Measurements from ENCODE around the gene RIPK1.

Gene RIPK1

GRCh38 chr6:3094815-3095214 is 26.5 kb downstream of the RIPK1 start:
- no peaks in the 10 kb centered on the region for H3K9me3 ChIP-seq
- H3K27me3 ChIP-seq: no peaks in the 10 kb centered on the region
- no peaks in the 10 kb centered on the region for H3K4me1 ChIP-seq (ENCODE audit: control insufficient read depth in 1 of 2, insufficient read depth in 1 of 2, low read depth in 1 of 2, low read length in 1 of 2)
- no peak overlapping the region for H3K4me3 ChIP-seq (ENCODE audit: low read depth in 1 of 2, low read length in 1 of 2)
- TF ChIP-seq CTCF (IDR thresholded peaks at IDR 0.05): no peak
- H3K36me3 ChIP-seq: peaks cover 61% of the 10 kb centered on the region
- no peak overlapping the region for H3K27ac ChIP-seq

- H3K9me3 ChIP-seq: no peaks in the 10 kb centered on the region
- no peak overlapping the region for H3K27ac ChIP-seq
- H3K36me3 ChIP-seq: peaks cover 90% of the 10 kb centered on the region
- no peak overlapping the region for H3K4me3 ChIP-seq (ENCODE audit: low read depth in 1 of 2, low read length in 1 of 2)
- H3K4me1 ChIP-seq (ENCODE audit: control insufficient read depth in 1 of 2, insufficient read depth in 1 of 2, low read depth in 1 of 2, low read length in 1 of 2): no peaks in the 10 kb centered on the region
- TF ChIP-seq CTCF (IDR thresholded peaks at IDR 0.05): no peak
- H3K27me3 ChIP-seq: no peaks in the 10 kb centered on the region
These were observed 34.6 kb downstream of the RIPK1 start for GRCh38 chr6:3102875-3103274.

- no peak overlapping the region for H3K27ac ChIP-seq
- no peaks in the 10 kb centered on the region for H3K9me3 ChIP-seq
- peaks cover 95% of the 10 kb centered on the region for H3K36me3 ChIP-seq
- no peaks in the 10 kb centered on the region for H3K27me3 ChIP-seq
- H3K4me1 ChIP-seq (ENCODE audit: control insufficient read depth in 1 of 2, insufficient read depth in 1 of 2, low read depth in 1 of 2, low read length in 1 of 2): no peaks in the 10 kb centered on the region
- no peak for TF ChIP-seq CTCF (IDR thresholded peaks at IDR 0.05)
- H3K4me3 ChIP-seq (ENCODE audit: low read depth in 1 of 2, low read length in 1 of 2): no peak overlapping the region
These were observed 40.6 kb downstream of the RIPK1 start for GRCh38 chr6:3108746-3109414.

GRCh38 chr6:3109761-3110160 is 41.5 kb downstream of the RIPK1 start:
- no peak overlapping the region for H3K27ac ChIP-seq
- no peaks in the 10 kb centered on the region for H3K9me3 ChIP-seq
- H3K4me1 ChIP-seq (ENCODE audit: control insufficient read depth in 1 of 2, insufficient read depth in 1 of 2, low read depth in 1 of 2, low read length in 1 of 2): no peaks in the 10 kb centered on the region
- H3K27me3 ChIP-seq: no peaks in the 10 kb centered on the region
- H3K36me3 ChIP-seq: peaks cover 95% of the 10 kb centered on the region
- H3K4me3 ChIP-seq (ENCODE audit: low read depth in 1 of 2, low read length in 1 of 2): no peak overlapping the region
- no peak for TF ChIP-seq CTCF (IDR thresholded peaks at IDR 0.05)

GRCh38 chr6:3114377-3114776 is 46.1 kb downstream of the RIPK1 start:
- no peaks in the 10 kb centered on the region for H3K9me3 ChIP-seq
- H3K27me3 ChIP-seq: peaks cover 9% of the 10 kb centered on the region
- peaks cover 63% of the 10 kb centered on the region for H3K36me3 ChIP-seq
- no peak overlapping the region for H3K27ac ChIP-seq
- peaks cover 11 to 16% of the 10 kb centered on the region in 2 experiments for H3K4me1 ChIP-seq (ENCODE audit: control insufficient read depth in 1 of 2, insufficient read depth in 1 of 2, low read depth in 1 of 2, low read length in 1 of 2)
- H3K4me3 ChIP-seq (ENCODE audit: low read depth in 1 of 2, low read length in 1 of 2): no peak overlapping the region
- TF ChIP-seq CTCF (IDR thresholded peaks at IDR 0.05): no peak
